ENCODE measurements around the gene CGNL1.

Gene CGNL1

DNA sequence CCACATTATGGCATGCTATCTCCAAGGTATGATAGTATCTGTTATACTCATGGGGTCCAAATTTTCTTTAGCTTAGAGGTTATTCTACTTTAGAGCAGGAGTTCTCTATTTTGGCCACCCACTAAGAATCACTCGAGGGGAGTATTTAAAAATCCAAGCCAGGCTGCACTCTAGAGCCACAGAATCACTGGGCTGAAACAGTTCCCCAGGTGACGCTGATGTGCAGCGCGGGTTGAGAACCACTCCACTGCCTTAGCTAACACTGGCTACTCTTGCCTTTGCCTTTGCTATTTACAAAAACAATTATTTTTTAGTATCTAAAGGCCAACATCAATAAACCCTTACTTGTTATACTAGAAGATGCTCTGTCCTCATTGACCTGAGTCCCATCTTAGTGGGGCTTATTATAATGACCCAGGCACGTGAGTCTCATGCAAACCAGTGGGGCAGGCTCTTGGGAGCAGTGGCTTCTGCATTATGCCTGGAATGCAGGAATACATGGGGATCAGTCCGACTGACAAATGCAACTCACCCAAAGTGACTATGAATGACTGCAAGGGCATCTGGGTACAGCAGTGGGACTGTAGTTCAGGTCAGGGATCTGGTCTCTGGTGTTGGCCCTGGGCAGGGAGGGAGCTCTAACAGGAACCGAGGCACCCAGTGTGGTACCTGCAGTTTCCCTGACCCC lies 21.7 kb upstream of the CGNL1 start:
- DNase-seq (ENCODE audit: low spot score): no peak

DNA sequence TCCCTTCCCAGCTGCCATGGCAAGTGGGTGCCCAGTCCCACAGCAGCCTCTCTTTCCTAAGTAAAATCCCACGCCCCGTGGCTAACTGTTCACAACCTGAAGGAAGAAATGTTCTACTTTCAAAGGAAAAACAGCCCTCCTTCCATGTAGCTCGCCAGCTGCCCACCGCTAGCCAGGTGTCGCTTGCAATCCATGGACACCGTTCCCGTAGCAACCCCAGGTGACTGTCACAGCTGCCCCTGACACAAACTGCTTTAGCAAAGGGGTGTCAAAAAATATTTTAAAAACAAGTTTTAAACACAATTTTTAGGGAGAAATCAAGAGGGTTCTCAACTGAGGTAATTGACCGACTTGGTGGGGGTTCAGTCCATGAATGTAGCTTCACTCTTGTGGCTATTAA lies 21.0 kb upstream of the CGNL1 start:
- no peak for DNase-seq (ENCODE audit: low spot score)

DNA sequence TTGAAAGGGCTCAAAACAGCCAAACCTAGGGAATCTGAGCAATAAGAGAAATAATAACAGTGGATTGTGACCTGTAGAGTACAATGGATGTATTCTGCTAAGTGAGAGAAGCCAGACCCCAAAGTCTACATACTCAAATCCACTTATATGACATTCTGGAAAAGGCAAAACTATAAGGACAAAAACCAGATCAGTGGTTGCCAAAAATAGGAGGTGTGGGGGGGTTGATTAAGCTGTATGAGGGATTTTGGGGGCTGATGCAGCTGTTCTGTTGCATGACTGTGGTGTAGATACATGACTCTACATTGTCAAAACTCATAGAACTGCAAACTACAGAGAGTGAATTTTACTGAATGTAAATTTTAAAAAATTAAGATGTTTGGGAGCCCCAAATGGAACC lies 20.1 kb upstream of the CGNL1 start:
- no peak for DNase-seq (ENCODE audit: low spot score)

DNA sequence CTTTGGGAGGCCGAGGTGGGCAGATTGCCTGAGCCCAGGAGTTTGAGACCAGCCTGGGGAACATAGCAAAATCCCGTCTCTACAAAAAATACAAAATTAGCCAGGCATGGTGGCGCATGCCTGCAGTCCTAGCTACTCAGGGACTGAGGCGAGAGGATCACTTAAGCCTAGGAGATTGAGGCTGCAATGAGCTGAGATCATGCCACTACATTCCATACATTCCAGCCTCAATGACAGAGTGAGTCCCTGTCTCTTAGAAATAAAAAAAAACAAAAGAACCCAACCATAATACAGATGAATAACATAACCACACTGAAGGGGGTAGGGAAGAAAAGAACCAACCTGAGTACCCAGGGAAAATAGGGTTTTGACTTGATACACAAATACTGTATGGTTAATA lies 19.7 kb upstream of the CGNL1 start:
- DNase-seq (ENCODE audit: low spot score): no peak

DNA sequence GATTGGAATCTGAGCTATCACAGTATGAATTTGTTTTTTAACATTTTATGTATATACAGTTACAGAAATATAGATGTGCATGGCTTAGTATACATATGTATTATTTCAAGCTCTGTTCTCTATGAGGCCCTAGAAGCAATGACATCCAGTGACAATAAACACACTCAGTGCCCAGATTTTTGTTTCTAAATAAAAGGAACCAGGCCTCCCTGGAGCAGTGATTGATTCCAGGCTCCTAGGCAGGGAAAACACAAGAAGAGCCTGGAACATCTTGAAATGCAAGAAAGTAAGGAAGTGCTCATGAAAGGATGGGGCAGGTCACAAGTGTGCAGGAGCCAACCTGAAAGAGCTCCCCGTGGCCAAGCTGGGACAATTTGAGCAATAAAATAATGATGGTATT lies 18.5 kb upstream of the CGNL1 start:
- DNase-seq (ENCODE audit: low spot score): no peak

DNA sequence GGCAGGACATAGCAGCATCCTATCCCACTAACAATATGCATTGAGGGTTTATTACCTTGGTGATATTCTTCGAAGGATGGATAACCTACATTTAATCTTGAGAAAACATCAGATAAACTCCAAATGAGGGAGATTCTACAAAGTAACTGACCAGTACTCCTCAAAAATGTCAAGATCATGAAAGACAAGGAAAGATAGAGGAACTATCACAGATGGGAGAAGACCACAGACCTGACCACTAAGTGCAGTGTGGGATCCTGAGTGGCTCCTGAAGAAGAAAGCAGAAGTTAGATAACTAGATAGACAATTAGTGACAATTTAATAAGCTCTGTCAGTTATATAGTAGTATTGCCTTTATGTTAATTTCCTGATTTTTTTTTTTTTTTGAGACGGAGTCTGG lies 17.7 kb upstream of the CGNL1 start:
- DNase-seq (ENCODE audit: low spot score): no peak

DNA sequence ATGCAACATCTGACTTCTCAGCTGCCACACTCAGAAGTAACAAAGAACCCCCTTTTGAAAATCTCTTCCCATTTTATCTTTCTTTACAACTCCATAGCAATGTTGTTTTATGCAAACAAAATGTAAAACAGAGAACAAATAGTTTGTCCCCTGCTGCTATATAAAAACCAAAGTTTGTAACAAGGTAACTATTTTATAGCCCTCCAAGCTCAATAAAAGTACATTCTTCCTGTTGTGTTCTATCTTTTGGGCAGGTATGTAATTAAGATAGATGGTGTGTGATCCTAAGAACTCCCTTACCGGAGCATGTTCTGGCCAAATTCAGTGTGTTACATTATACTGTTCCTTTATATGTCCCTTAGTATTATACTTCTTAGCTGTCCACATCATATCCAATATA lies 12.6 kb upstream of the CGNL1 start:
- DNase-seq (ENCODE audit: low spot score): no peak

DNA sequence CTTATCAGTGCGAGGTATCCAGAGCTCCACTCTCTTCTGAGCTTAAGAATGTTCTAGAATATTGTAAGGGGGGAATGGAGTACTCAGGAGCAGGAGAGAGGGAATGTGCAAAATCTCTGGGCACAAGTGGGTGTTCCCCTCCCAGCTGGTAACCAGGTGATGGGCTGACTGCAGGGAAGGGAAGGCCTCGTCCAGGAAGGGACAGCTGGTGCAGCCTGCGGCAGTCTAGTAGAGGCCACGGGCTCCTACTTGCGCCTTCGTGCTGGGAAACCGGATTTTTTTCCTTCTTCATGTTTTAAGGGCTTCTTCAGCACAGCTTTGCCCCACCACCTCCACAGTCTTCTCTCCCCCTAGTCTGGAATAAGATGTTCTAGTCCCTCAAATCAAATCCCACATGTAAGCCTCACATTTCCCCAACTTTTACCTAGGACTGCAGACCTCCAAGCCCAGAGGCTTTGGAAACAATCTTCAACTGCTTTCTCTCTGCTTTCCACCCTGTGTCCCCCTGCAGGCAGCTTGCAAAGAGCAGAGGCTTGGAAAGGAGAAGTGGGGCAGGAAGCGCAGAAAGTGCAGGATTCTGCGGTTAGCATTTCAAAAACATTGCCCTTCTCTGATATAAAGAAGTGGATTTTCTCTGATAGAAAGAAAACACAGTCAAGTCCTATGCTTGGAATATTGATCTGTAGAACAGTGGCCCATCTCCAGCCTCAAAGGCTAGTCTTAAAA lies 11.9 kb upstream of the CGNL1 start:
- no peak for DNase-seq (ENCODE audit: low spot score)

DNA sequence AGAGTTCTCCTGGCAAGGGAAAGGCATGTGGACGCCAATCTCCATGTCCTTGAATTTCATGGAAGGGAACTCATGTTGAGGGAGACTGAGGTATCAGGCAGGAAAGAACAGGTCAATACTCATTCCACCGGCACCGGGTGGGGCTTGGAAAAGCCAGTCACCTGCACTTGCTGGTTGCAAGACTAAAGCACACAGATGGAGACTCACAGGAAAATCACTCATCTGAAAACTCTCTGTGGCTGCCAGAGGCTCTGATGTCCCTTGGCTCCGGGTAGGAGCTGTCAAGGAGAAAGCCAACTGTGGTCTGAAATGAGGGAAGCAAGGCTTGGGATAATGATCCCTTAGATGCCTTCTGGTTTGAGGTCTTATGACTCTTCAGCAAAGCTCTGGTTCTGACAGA lies 8.7 kb upstream of the CGNL1 start:
- DNase-seq (ENCODE audit: low spot score): no peak

DNA sequence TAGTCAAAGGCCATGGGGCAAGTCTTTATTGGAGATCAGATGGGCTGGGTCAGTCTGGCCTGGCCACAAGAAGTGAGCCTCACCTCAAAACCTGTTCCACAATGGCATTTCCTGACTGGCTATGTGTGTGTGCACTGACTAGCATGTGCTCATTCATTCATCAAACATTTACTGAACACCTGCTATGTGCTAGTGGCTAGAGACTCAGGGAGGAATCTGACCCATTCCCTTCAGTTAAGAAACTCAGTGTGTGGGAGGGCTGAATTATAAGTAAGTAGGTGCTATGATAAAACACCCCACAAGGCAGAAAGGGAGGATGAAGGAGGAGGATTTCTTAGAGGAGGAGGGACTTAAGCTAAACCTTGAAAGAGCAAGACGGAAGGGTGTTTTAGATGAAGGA lies 5.4 kb upstream of the CGNL1 start:
- no peak for DNase-seq (ENCODE audit: low spot score)

DNA sequence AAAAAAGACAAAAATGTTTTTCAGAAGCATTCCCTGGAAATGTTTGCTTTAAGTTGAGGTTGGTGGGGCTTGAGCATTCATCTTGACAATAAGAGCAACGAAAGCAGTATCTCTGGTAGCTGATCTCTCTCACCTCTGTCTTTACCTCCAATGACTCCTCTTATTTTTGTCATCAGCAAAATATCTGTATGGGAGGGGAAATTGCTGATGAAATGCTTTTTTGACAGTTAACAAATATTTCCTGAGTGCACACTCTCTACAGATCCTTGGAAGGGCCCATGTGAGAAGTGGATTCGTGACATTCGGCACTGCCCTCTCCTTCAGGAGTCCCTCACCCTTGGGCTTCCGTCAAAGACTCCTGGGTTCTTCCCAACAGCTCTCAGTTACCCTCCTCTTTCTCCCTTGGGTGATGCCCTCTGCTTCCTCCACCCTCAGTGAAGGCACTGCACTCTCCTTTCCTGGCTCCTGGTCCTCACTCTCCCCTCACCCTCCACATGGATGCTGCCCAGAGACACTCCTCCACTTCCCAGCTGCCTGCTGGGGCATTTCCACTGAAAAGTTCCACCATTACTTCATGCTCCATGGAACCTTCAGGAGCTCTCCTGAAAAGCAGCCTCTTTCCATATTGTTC lies 2.9 kb upstream of the CGNL1 start:
- DNase-seq (ENCODE audit: low spot score): no peak

DNA sequence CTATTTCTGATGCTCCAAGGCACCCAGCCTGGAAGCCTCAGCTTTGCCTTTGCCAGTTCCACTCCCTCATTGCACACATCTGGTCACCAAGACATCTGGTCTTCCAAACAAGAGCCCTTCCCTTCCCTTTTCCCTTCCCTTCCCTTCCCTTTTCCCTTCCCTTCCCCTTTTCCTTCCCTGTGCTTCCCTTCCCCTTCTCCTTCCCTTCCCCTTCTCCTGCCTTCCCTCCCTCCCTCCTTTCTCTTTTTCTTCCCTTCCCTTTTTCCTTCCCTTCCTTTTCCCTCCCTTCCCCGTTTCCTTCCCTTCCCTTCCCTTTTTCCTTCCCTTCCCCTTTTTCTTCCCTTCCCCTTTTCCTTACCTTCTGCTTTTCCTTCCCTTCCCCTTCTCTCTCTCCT lies 2.4 kb upstream of the CGNL1 start:
- no peak for DNase-seq (ENCODE audit: low spot score)

DNA sequence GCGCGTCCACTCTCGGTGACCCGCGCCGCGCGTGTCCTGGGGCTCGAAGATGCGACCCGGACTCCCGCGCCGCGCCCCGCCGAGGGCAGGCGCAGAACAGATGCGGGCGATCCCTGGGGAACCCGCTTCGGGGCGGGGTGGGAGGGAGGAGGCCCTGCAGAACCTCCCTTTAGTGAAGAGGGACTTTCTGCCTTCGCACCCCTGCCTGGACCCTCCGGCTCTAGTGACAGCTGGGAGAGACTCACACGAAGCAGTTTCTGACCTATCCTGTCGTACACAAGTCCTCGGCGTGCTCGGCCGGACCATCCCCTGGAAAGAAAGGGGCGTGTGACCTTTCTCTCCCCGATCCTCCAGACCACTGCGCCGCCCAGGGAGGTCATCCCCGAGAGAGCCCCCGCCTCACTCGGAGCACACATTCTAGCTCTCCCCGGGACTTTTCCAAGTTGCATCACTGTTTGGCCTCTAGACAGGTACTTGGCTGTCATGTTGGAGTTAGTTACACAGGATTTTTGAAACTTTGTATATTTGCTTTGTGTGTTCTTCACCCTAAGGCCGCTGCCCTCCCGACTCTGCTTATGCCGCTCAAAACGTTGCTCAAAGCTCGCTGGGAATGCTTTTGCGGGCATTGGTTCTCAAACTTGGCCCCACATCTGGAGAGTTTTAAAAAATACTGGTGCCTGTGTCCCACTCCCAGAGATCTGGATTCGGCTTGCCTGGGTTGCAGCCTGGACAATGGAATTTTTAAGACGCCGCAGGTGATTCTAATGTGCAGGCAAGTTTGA lies 582 bp downstream of the CGNL1 start:
- peak; percentile 58 for DNase-seq (ENCODE audit: low spot score)

DNA sequence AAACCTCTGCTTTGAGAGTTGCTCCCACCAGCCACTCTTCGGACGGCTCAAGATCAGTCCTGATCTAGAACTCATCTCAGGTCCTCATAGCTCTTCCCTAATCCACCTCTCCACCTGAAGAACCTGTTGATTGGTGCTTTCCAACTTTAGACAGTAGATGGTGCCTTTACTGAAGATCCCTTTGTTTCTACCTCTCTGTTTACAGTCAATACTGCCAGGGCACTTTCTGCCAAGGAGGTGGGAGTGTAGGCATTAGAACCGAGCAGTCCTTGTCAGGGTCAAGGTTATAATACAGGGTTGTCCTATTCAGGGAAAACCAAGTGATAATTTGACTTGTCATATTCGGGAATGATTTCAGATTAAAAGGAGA lies 1.2 kb downstream of the CGNL1 start:
- DNase-seq (ENCODE audit: low spot score): peak; percentile 41

DNA sequence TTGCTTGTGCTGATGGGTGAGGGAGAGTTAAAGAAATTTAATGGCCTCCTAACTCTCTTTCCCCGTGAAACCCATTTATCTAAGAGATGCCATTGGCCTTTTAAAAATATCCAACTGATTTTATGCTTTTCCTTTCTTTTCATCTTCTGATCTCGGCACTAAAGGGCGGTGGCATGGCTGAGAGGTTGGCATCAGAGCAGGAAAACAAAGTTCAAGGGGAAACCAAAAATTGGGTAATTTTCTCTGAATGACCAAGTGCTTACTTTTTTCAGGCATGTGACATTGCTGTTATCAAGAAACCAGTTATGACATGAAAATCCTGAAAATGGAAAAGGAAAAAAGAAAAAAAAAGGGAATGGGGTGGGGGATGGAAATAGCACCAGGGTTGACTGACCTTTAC lies 3.2 kb downstream of the CGNL1 start:
- DNase-seq (ENCODE audit: low spot score): no peak

DNA sequence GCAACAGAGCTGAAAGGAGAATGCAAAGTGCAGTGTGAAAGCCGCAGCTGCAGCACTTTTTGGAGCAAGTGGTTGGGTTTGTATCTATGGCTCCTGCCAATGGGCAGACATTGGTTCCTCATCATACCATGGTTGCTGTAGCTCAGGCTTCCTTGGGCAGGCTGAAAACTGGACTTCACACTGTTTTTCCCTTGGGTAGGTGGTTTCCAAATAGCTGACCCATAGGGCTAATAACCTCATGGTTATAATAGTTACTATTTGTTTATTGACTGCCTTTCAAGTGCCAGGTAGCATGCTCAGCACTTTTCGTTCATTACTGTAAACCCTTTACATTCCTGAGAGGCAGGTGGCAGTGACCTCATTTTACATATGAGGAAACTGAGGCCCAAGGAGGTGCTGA lies 4.5 kb downstream of the CGNL1 start:
- DNase-seq (ENCODE audit: low spot score): no peak

DNA sequence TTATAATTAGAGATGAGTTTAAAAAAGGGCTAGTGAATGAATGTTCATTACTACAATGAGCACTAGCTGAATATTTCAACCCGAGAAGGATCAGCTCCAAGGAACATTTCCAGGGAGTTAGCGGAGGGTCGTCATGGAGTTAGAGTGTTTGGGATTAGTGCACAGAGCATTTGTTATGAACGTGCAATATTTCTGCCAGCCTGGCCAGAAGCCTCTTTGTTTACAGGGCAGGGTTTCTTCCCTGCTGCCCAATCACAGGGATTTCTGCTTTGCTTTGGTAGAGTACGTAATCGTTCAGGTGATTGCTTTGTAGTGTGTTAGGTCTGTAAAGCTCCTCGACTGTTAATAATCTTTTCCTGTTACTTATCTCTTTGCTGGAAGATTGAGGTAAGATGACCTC lies 5.9 kb downstream of the CGNL1 start:
- no peak for DNase-seq (ENCODE audit: low spot score)

DNA sequence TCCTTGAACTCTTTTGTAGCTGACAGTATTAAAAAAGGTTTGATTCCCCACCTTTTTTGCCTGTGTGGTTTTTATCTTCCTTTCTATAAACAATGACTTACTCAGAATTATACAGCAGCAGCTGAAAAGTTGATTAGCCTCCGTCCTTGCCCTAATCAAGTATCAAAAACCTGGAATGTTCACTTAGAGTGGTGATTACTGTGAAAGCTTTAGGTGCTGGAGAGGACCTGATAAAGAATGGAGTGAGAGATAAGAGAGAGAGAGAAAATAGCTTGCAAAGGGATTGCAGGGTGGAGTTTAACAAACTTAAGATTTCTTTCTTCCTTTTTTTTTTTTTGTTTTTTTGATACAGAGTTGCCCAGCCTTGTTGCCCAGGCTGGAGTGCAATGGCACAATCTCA lies 6.7 kb downstream of the CGNL1 start:
- DNase-seq (ENCODE audit: low spot score): no peak

DNA sequence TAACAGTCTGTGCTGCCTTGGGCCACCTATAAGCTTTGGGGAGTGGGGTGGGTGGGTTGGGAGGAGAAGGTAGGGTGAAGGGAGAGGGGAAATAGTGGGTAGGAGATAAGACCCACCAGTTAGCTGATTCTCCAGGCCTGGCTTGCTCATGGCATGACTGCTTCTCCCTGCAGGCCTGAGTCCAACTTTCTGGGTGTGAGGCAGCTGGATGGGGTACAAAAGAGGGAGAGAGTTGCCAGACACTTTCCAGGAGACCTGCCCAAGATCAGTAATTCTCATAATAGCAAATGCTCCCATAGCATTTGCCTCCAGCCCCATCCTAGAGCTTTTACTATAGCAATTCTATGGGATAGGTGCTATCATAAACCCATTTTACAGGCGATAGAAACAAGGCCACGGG lies 7.7 kb downstream of the CGNL1 start:
- DNase-seq (ENCODE audit: low spot score): no peak

DNA sequence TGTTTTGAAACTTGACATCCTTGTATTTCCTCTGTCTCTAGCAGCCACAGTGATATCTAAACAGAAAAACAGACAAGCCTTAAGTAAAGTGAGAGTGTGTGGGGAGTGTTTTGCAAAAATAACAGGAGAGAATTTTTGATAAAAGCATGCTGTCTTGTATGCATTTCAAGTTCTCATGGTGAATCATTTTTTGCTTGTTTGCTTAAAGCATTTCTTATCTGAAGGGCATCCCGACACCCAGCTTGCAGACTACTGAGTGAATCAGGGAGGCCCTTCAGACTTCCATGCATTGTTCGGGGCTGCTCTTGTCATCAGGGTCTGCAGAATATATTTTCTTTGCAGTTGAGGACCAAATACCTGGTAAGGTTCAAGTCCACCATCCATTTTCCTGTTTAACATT lies 8.5 kb downstream of the CGNL1 start:
- DNase-seq (ENCODE audit: low spot score): no peak

DNA sequence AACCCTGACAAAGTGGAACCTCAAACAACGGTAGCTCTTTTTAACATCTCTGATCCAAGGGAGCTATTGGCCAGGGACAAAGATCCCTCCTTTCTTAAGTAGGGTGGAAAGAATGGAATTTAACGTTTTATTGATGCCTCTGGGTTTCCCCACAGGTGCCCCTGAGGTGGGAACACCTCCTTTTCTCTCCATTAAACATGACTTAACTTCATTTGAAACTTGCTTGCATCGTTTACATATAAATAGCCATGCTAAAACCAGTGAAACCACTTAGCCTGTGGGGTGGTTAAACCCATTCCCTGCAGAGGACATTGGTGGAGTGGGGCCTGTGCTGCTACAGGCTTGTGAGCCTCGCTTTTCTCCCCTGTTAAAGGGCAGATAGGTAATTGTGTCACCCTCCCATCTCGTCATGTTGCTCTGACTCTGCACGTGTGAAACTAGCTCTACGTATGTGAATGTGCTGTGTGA lies 9.7 kb downstream of the CGNL1 start:
- DNase-seq (ENCODE audit: low spot score): no peak

DNA sequence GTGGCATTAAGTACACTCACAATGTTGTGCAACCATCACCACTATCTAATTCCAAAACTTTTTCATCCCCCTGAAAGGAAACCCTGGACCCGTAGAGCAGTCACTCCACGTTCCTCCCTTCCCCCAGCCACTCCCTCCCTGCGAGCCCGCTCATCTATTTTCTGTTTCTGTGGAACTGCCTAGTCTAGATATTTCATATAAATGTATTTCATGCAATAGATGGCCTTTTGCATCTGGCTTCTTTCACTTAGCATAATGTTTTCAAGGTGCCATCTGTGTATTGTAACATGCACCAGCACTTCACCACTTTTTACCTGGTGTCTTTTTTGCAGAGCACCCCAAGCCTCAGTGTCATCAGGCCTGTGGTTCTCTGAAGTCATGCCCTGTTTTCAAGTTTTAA lies 10.7 kb downstream of the CGNL1 start:
- no peak for DNase-seq (ENCODE audit: low spot score)

DNA sequence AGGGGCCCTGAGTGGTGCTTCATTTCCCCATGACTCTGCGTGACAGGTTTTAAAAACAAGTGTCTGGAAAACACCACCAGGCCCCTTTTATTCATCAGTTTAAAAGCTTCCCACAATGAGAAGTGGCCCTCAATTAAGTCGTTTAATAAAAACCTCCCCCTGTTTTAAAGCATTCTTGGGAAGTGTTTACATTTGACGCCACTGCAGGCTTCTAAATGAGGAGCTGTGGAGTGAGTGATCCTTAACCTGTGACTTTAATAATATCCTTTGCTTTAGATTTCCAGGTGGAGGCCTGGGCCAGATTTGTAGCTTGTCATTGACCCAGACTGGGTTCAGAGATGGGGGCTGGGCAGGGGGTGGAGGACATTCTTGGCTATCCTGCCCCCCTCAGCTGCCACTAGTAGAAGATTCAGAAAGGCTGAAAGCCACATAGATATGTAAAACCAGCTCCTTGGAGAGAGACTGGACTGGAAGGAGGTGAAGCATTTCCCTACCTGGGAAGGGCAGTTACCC lies 11.3 kb downstream of the CGNL1 start:
- DNase-seq (ENCODE audit: low spot score): no peak
